LNCaP clone FGC (cell line): ENCODE results near the gene GPT2.
A peak's percentile ranks its signal among the peaks of the same experiment; 100 is the strongest.

Experiments used
- DNase-seq: peaks from one replicate; pipeline ENCODE4 v3.0.0-alpha.2; 2011; ENCODE audit warnings: low read depth
- H3K4me3 ChIP-seq: 2 replicates; pipeline ENCODE4 v1.5.1; 2011; ENCODE audit warnings: mild to moderate bottlenecking, low read depth, low read length, control low read depth
- CTCF ChIP-seq: IDR thresholded peaks from 2 replicates; pipeline ENCODE4 v1.5.1; 2012; ENCODE audit warnings: mild to moderate bottlenecking; ENCODE audit not compliant: control insufficient read depth, insufficient read depth; ENCODE audit errors: extremely low read depth

The GPT2 gene

GRCh38 chr16:46973207-46973995 is 89.2 kb downstream of the GPT2 start, which contains the start of gene DNAJA2:
Gene DNAJA2 (minus strand): TSS chr16:46973674. CDS start chr16:46973572, 102 bp downstream.
- no peak for DNase-seq
- no peak for TF ChIP-seq CTCF
- peak within 1 kb of the TSS; percentile 79 for H3K4me3 ChIP-seq

GRCh38 chr16:46973996-46974324 is 89.8 kb downstream of the GPT2 start:
- TF ChIP-seq CTCF = no peak
- peak overlapping the region; percentile 79 for H3K4me3 ChIP-seq
- DNase-seq = no peak

- peak overlapping the region; percentile 79 for H3K4me3 ChIP-seq
- no peak for DNase-seq
- no peak for TF ChIP-seq CTCF
Measured at GRCh38 chr16:46974352-46974751, 90.2 kb downstream of the GPT2 start.

- H3K4me3 ChIP-seq = no peak overlapping the region
- TF ChIP-seq CTCF = no peak
- DNase-seq = no peak
Measured at GRCh38 chr16:46975165-46975564, 91.0 kb downstream of the GPT2 start.

GRCh38 chr16:46975908-46976470 is 91.8 kb downstream of the GPT2 start:
- TF ChIP-seq CTCF = no peak
- no peak for DNase-seq

GRCh38 chr16:46976550-46976949 is 92.4 kb downstream of the GPT2 start:
- peak; percentile 79 for DNase-seq
- no peak for TF ChIP-seq CTCF
- H3K4me3 ChIP-seq = no peak overlapping the region

More at GRCh38 chr16:46975908-46976470, 91.8 kb downstream of the GPT2 start:
- no peak overlapping the region for H3K4me3 ChIP-seq
